Measurements from ENCODE around the gene RNF39. TPM values are rescaled to one million over a fixed set of nuclear protein-coding genes. Genes with fewer than 3 reads are reported as not detected.
"Not testable (repeated sequence)": the region's sequence is repeated elsewhere in the genome, so short reads cannot be mapped to it uniquely, and the experiment has no call there.

RNF39 gene
- total RNA-seq, 1 experiment from 2014 or later = 0.23 TPM

GRCh38 chr6:30025186-30025585 lies 50.4 kb downstream of the RNF39 start:
- POLR2A ChIA-PET = no interaction called here
- no peaks in the 10 kb centered on the region for H3K4me1 Mint-ChIP-seq (ENCODE audit: low read depth, unreplicated experiment)
- DNase-seq = no peak

GRCh38 chr6:30022712-30023111 lies 52.9 kb downstream of the RNF39 start:
- H3K27me3 ChIP-seq (replicated peaks; ENCODE audit: control insufficient read depth, insufficient read depth, low read length); H3K9me3 Mint-ChIP-seq (ENCODE audit: unreplicated experiment); H3K4me1 ChIP-seq; H3K4me1 Mint-ChIP-seq (ENCODE audit: low read depth, unreplicated experiment); H3K36me3 ChIP-seq (ENCODE audit: control insufficient read depth, insufficient read depth, low read length); BruUV-seq (replicated peaks); intact Hi-C loops (cut with micrococcal nuclease; ENCODE audit: unreplicated experiment); H3K4me3 Mint-ChIP-seq (ENCODE audit: unreplicated experiment); H3K27ac Mint-ChIP-seq (ENCODE audit: unreplicated experiment); H3K9me3 ChIP-seq; DNase-seq; H3K36me3 Mint-ChIP-seq (ENCODE audit: insufficient read depth, unreplicated experiment); POLR2A ChIA-PET; CTCF ChIA-PET; H3K27me3 Mint-ChIP-seq (ENCODE audit: insufficient read depth, unreplicated experiment); H3K4me3 ChIP-seq (ENCODE audit: low read depth, low read length): not testable (repeated sequence)

More at GRCh38 chr6:30025186-30025585, 50.4 kb downstream of the RNF39 start:
- Mint-ChIP-seq H3K36me3 (ENCODE audit: insufficient read depth, unreplicated experiment) (no peaks in the 10 kb centered on the region), H3K27ac (ENCODE audit: unreplicated experiment) (no peak overlapping the region), H3K27me3 (ENCODE audit: insufficient read depth, unreplicated experiment) (no peaks in the 10 kb centered on the region), H3K4me3 (ENCODE audit: unreplicated experiment) (no peak overlapping the region), H3K9me3 (ENCODE audit: unreplicated experiment) (no peaks in the 10 kb centered on the region)
- intact Hi-C loops (cut with micrococcal nuclease; ENCODE audit: unreplicated experiment) = no loop called here
- H3K9me3 ChIP-seq = no peaks in the 10 kb centered on the region
- 0 out of 2 replicates have a peak, but pooled peaks cover 4% of the 10 kb centered on the region for H3K4me1 ChIP-seq
- no TSS peak for BruUV-seq (replicated peaks)
- H3K4me3 ChIP-seq (ENCODE audit: low read depth, low read length) = no peak overlapping the region
- CTCF ChIA-PET = no interaction called here
- no peaks in the 10 kb centered on the region for H3K27me3 ChIP-seq (replicated peaks; ENCODE audit: control insufficient read depth, insufficient read depth, low read length)
- no peak for TF ChIP-seq CTCF (IDR thresholded peaks at IDR 0.05; ENCODE audit: insufficient read depth in 1 of 2, low read depth in 1 of 2, low read length in 1 of 2, severe bottlenecking in 1 of 2, unreplicated experiment in 1 of 2)
- H3K36me3 ChIP-seq (ENCODE audit: control insufficient read depth, insufficient read depth, low read length) = no peaks in the 10 kb centered on the region

- Histone ChIP-seq H3K36me3 (ENCODE audit: control insufficient read depth, insufficient read depth, low read length) (no peaks in the 10 kb centered on the region), H3K4me3 (ENCODE audit: low read depth, low read length) (no peak overlapping the region), H3K9me3 (no peaks in the 10 kb centered on the region), H3K4me1 (0 out of 2 replicates have a peak, but pooled peaks cover 4% of the 10 kb centered on the region), H3K27me3 (replicated peaks; ENCODE audit: control insufficient read depth, insufficient read depth, low read length) (no peaks in the 10 kb centered on the region)
- Mint-ChIP-seq H3K9me3 (ENCODE audit: unreplicated experiment) (no peaks in the 10 kb centered on the region), H3K27ac (ENCODE audit: unreplicated experiment) (no peak overlapping the region), H3K36me3 (ENCODE audit: insufficient read depth, unreplicated experiment) (no peaks in the 10 kb centered on the region), H3K4me1 (ENCODE audit: low read depth, unreplicated experiment) (no peaks in the 10 kb centered on the region), H3K4me3 (ENCODE audit: unreplicated experiment) (no peak overlapping the region), H3K27me3 (ENCODE audit: insufficient read depth, unreplicated experiment) (no peaks in the 10 kb centered on the region)
- no peak for DNase-seq
- BruUV-seq (replicated peaks) = no TSS peak
- TF ChIP-seq CTCF (IDR thresholded peaks at IDR 0.05; ENCODE audit: insufficient read depth in 1 of 2, low read depth in 1 of 2, low read length in 1 of 2, severe bottlenecking in 1 of 2, unreplicated experiment in 1 of 2) = no peak
- ChIA-PET CTCF (no interaction called here), POLR2A (no interaction called here)
- intact Hi-C loops (cut with micrococcal nuclease; ENCODE audit: unreplicated experiment) = no loop called here
These were observed 53.4 kb downstream of the RNF39 start for GRCh38 chr6:30022189-30022588.

GRCh38 chr6:30020626-30021025 lies 54.9 kb downstream of the RNF39 start:
- DNase-seq = no peak
- Mint-ChIP-seq H3K9me3 (ENCODE audit: unreplicated experiment) (no peaks in the 10 kb centered on the region), H3K4me3 (ENCODE audit: unreplicated experiment) (no peak overlapping the region), H3K27ac (ENCODE audit: unreplicated experiment) (no peak overlapping the region), H3K36me3 (ENCODE audit: insufficient read depth, unreplicated experiment) (no peaks in the 10 kb centered on the region), H3K4me1 (ENCODE audit: low read depth, unreplicated experiment) (no peaks in the 10 kb centered on the region), H3K27me3 (ENCODE audit: insufficient read depth, unreplicated experiment) (no peaks in the 10 kb centered on the region)
- POLR2A ChIA-PET = no interaction called here
- Histone ChIP-seq H3K4me3 (ENCODE audit: low read depth, low read length) (no peak overlapping the region), H3K4me1 (0 out of 2 replicates have a peak, but pooled peaks cover 3% of the 10 kb centered on the region), H3K27me3 (replicated peaks; ENCODE audit: control insufficient read depth, insufficient read depth, low read length) (no peaks in the 10 kb centered on the region), H3K9me3 (no peaks in the 10 kb centered on the region), H3K36me3 (ENCODE audit: control insufficient read depth, insufficient read depth, low read length) (no peaks in the 10 kb centered on the region)
- TF ChIP-seq CTCF (IDR thresholded peaks at IDR 0.05; ENCODE audit: insufficient read depth in 1 of 2, low read depth in 1 of 2, low read length in 1 of 2, severe bottlenecking in 1 of 2, unreplicated experiment in 1 of 2) = no peak
- intact Hi-C loops (cut with micrococcal nuclease; ENCODE audit: unreplicated experiment) = no loop called here
- CTCF ChIA-PET = no interaction called here
- BruUV-seq (replicated peaks) = no TSS peak
